NK-92 (cell line): ENCODE data around the gene CEBPE.

Experiments used
- DNase-seq: peaks from one replicate; lab custom pipeline; 2025; ENCODE audit not compliant: unreplicated experiment; lab: John Stamatoyannopoulos, UW

CEBPE gene

GRCh38 chr14:23085458-23085857, 33.6 kb downstream of the CEBPE start:
- no peak for DNase-seq

- DNase-seq, result no peak
These were observed 38.6 kb downstream of the CEBPE start for GRCh38 chr14:23080474-23080873.

- no peak for DNase-seq
These were observed 39.3 kb downstream of the CEBPE start for GRCh38 chr14:23079716-23080115.

- no peak for DNase-seq
These were observed 40.4 kb downstream of the CEBPE start for GRCh38 chr14:23078692-23079116.

- DNase-seq, result no peak
These were observed 41.1 kb downstream of the CEBPE start for GRCh38 chr14:23077962-23078361.

- no peak for DNase-seq
These were observed 42.2 kb downstream of the CEBPE start for GRCh38 chr14:23076785-23077408.

GRCh38 chr14:23074906-23075305, 44.1 kb downstream of the CEBPE start:
- DNase-seq, result no peak

GRCh38 chr14:23071921-23072539, 47.0 kb downstream of the CEBPE start:
- DNase-seq, result no peak

- DNase-seq, result no peak
These were observed 47.7 kb downstream of the CEBPE start for GRCh38 chr14:23071244-23071920.

- DNase-seq, result no peak
These were observed 48.6 kb downstream of the CEBPE start for GRCh38 chr14:23070262-23071129.

- DNase-seq, result no peak
These were observed 49.6 kb downstream of the CEBPE start for GRCh38 chr14:23069413-23069806.

- no peak for DNase-seq
These were observed 50.2 kb downstream of the CEBPE start for GRCh38 chr14:23068789-23069412.

GRCh38 chr14:23067847-23068788, 50.9 kb downstream of the CEBPE start:
- no peak for DNase-seq
